C4-2B (cell line): ENCODE results near the gene LITAFD.

Experiments
- CTCF ChIP-seq: fragments of 450-650 bp; conservative IDR thresholded peaks from 2 replicates; pipeline ENCODE4 v1.5.1; 2017; ENCODE audit warnings: mild to moderate bottlenecking
- ZFX ChIP-seq: fragments of 450-650 bp; IDR thresholded peaks from 2 replicates; pipeline ENCODE4 v1.6.1; 2017

GRCh38 chr16:8847623-8848022 is 34.5 kb upstream of the LITAFD start:
- TF ChIP-seq CTCF (no peak), ZFX (no peak)
